ENCODE data around the gene SCML1.

DNA sequence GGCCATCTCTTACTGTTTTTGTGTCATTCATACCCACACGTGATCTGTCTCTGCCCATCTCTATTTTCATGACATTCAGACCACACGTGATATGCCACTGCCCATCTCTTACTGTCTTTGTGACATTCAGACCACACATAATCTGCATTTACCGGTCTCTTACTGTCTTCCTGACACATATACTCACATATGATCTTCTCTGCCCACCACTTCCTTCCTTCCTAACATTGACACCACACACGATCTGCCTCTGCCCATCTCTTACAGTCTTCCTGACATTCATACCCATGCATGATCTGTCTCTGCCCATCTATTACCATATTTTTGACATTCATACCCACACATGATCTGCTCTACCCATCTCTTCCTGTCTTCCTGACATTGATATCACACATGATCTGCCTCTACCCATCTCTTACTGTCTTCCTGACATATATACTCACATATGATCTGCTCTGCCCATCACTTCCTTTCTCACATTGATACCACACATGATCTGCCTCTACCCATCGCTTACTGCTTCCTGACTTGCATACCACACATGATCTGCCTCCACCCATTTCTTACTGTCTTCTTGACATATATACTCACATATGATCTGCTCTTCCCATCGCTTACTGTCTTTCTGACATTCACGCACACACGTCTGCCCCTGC is 36.1 kb downstream of the SCML1 start:
- TF ChIP-seq CTCF (IDR thresholded peaks at IDR 0.05): no peak
- TF ChIP-seq POLR2A (IDR thresholded peaks at IDR 0.05): no peak
